ENCODE data around the gene KISS1. TPM values are rescaled to one million over a fixed set of nuclear protein-coding genes. Genes with fewer than 3 reads are reported as not detected.

Gene KISS1
- total RNA-seq, 3 donors from 2014 or later: 1.3 TPM; not detected in 2

GRCh38 chr1:204232526-204232925 lies 36.2 kb upstream of the KISS1 start:
- H3K36me3 ChIP-seq (ENCODE audit: low read depth): peaks cover 8% of the 10 kb centered on the region
- H3K4me1 ChIP-seq (ENCODE audit: low read depth): peaks cover 5% of the 10 kb centered on the region
- TF ChIP-seq, protein P1, sequence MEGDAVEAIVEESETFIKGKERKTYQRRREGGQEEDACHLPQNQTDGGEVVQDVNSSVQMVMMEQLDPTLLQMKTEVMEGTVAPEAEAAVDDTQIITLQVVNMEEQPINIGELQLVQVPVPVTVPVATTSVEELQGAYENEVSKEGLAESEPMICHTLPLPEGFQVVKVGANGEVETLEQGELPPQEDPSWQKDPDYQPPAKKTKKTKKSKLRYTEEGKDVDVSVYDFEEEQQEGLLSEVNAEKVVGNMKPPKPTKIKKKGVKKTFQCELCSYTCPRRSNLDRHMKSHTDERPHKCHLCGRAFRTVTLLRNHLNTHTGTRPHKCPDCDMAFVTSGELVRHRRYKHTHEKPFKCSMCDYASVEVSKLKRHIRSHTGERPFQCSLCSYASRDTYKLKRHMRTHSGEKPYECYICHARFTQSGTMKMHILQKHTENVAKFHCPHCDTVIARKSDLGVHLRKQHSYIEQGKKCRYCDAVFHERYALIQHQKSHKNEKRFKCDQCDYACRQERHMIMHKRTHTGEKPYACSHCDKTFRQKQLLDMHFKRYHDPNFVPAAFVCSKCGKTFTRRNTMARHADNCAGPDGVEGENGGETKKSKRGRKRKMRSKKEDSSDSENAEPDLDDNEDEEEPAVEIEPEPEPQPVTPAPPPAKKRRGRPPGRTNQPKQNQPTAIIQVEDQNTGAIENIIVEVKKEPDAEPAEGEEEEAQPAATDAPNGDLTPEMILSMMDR (IDR thresholded peaks at IDR 0.05): no peak
- H3K9me3 ChIP-seq: no peaks in the 10 kb centered on the region
- no peak overlapping the region for H3K4me3 ChIP-seq
- no peak for DNase-seq
- intact Hi-C loops (cut with DNase I, micrococcal nuclease): no loop called here
- no peak for ATAC-seq

DNA sequence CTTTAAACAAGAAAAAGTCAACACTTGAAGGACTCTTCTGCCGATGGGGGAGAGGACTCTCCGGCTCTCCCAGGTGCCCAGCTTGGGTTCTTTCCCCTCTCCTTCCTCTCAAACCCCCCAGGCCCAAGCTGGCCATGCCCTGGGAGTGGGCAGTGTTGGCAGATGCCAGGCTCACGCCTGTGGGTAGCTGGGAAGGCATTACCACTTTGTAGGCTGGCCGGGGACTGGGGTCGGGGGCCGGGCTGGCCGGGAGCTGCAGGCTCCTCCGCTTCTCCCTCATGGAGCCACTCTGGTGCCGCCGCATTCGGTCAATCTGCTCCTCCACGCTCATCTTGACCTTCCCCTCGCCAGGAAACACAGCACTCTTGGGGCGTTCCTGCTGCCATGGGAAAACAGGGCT lies 33.9 kb upstream of the KISS1 start:
- intact Hi-C loops (cut with DNase I, micrococcal nuclease): no loop called here
- Histone ChIP-seq H3K9me3 (no peaks in the 10 kb centered on the region), H3K4me3 (no peak overlapping the region), H3K36me3 (ENCODE audit: low read depth) (peaks cover 8% of the 10 kb centered on the region), H3K4me1 (ENCODE audit: low read depth) (peaks cover 9% of the 10 kb centered on the region)
- ATAC-seq (no peak), DNase-seq (no peak)
- TF ChIP-seq, protein P1 (IDR thresholded peaks at IDR 0.05): no peak

GRCh38 chr1:204228896-204229295 lies 32.6 kb upstream of the KISS1 start:
- Histone ChIP-seq H3K36me3 (ENCODE audit: low read depth) (peaks cover 8% of the 10 kb centered on the region), H3K4me3 (no peak overlapping the region), H3K4me1 (ENCODE audit: low read depth) (peaks cover 9% of the 10 kb centered on the region), H3K9me3 (no peaks in the 10 kb centered on the region)
- DNase-seq: no peak
- TF ChIP-seq, protein P1 (IDR thresholded peaks at IDR 0.05): no peak
- ATAC-seq: no peak
- intact Hi-C loops (cut with DNase I, micrococcal nuclease): no loop called here

DNA sequence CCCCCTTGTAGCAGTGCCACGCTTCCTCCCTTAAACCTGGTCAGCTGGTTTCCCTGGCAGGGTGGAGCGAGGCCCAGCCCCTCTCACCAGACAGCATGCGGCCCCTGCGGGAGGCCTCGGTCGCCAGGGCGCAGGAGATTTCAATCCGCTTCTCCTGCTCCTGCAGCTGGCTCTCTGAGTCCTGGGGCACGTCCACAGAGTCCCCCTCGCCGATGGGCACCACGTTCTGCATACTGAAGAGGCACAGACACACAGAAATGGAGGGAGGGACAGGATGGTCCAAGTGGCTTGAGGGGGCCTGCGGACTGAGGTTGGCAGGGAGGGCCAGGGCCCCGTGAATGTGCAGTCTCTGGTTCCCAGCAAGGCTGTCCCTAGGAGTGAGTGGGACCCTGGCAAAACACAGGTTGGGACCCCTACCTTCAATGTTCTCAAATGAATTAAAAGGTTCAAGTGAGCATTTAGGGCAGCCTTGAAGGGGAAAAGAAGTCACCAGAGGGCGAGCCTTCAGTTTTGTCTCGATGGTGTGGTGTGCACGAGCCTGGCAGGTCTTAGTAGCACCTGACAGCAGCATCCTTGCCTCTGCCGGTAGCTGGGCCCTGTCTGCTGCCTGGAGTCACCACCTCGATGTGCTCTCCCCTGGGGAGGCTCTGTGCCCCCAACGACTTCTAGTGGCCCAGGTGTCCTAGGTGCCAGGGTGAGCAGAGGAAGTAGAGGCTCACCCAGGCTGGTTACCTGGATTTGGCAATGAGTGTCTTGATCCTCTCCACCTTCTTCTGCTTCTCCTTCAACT lies 31.9 kb upstream of the KISS1 start:
- H3K9me3 ChIP-seq: no peaks in the 10 kb centered on the region
- peaks cover 8% of the 10 kb centered on the region for H3K36me3 ChIP-seq (ENCODE audit: low read depth)
- H3K4me3 ChIP-seq: no peak overlapping the region
- ATAC-seq (no peak), DNase-seq (no peak)
- H3K4me1 ChIP-seq (ENCODE audit: low read depth): peaks cover 9% of the 10 kb centered on the region
- intact Hi-C loops (cut with DNase I, micrococcal nuclease): no loop called here
- TF ChIP-seq, protein P1 (IDR thresholded peaks at IDR 0.05): no peak

DNA sequence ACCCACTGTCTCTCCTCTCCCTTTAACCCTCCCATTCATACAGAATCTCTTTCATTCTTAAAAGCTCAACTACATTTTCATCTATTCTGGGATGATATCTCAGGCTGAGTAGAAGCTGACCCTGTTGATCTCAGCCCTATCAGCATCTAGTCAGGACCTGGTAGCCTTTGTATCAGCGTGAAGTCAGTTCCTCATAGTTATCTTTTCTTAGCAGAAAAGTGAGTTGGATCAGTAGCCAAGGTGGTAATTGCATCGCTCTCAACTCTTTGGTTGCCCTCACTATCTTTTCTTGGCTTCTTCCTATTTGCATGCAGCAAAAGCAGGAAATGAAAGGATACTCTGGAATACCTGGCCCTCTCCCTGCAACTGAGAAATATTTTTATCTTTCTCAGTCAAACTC lies 31.1 kb upstream of the KISS1 start:
- no peak for DNase-seq

More for the DNA sequence above, 31.1 kb upstream of the KISS1 start:
- no peak overlapping the region for H3K4me3 ChIP-seq
- intact Hi-C loops (cut with DNase I, micrococcal nuclease): no loop called here
- H3K4me1 ChIP-seq (ENCODE audit: low read depth): peaks cover 9% of the 10 kb centered on the region
- H3K36me3 ChIP-seq (ENCODE audit: low read depth): peaks cover 8% of the 10 kb centered on the region
- TF ChIP-seq, protein P1 (IDR thresholded peaks at IDR 0.05): no peak
- H3K9me3 ChIP-seq: no peaks in the 10 kb centered on the region
- ATAC-seq: no peak
